Central memory CD4-positive, alpha-beta T cell (primary cell): ENCODE measurements around the gene TBC1D8.

Experiments used
- DNase-seq: peaks from one replicate; pipeline ENCODE4 v3.0.0; 2022

TBC1D8 gene

DNA sequence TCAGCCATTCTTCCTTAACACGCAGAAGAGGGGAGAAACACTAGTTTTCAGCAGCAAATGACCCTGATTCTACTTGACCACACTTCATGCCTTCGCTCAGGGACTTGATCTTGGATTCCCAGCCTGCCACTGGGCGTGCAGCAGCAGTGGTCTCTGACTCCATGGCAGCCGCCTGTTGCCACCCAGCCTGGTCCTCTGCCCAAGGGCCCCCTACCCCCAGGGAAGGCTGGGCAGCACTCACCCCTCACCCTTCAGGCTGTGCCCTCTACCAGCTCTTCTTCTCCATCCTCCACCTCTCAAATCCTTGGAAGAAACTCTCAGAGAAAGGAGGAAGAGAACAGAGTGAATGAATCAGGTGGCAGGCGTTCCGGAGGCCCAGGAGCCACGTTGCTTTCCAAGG is 181.2 kb downstream of the TBC1D8 start:
- no peak for DNase-seq

DNA sequence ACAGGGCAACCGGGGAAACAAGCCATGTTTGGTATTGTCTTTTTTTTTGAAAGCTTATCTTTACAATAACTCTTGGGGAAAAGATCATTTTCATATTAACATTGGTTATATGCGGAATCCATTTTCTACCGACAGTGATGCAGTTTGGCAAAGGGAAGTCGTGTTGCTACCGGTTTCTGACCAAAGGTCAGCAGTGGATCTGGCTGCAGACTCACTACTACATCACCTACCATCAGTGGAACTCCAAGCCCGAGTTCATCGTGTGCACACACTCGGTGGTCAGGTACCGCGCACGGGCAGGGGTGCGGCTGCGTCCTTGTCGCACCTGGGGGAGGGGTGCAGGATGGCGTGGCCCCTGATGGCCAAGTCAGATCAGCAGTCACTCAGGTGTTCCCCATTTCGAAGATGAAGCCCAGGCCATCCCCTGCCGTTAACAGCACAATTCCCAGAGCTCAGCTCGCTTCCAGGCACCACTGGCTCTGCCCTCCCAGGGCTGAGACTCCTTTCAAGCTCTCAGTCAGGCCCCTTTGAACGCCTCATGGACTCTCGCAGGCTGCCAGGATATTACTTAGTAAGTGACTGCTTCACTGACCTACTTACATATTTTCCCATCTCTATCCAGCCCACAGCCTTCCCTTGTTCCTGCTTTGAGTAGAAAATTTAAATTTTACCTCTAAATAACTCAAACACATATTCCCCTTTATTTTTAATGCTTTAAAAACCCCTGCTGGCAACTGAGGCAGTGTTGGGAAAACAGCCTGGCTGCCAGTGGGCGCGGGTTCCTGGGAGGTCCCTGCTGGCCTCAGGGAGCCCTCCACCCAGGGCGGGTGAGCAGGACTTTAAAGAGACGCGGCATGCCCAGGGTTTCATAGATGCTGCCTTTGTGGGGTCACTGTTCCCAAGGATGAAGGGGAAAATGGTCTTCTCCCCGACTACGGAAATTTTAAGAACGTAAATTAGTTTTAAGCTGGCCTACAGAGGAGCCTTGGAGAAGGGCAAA is 182.7 kb downstream of the TBC1D8 start:
- no peak for DNase-seq

DNA sequence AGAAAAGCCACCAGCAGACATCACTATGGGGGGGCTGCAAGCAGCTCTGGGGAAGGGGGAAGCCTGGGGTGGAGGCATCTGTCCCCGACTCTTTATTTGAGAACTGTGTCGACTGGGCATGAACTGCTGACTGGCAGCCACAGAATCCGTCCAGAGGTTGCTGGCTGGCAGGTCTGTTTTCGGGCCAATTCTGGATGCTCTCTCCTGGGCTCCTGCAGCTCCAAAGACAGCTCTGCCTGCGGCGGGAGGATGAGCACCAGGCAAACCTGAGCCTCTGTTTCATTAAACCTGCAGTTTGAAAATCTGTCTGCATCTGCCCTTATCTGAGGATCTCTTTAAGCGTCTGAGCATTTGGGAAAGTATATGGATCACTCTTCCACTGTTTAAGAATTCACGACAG is 183.5 kb downstream of the TBC1D8 start:
- no peak for DNase-seq

DNA sequence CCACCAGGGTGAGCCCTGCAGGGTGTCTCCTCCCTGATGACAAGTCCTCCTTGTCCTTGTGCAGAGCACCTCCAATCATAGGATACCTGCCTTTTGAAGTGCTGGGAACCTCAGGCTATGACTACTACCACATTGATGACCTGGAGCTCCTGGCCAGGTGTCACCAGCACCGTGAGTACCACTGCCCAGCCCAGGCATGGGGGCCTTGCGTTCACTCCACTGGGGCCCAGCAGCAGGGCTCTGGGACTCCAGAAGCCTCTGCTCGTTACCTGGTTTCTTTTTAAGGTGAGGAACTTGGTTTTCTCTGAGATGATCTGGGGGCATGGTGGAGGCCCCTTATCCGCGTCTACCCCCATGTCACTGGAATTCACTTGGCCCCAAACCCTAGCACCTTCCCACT is 185.6 kb downstream of the TBC1D8 start:
- no peak for DNase-seq

GRCh38 chr2:100964681-100965169 is 186.5 kb downstream of the TBC1D8 start:
- DNase-seq: no peak

- DNase-seq: peak; percentile 4
Measured at GRCh38 chr2:100964222-100964621, 187.0 kb downstream of the TBC1D8 start.

- no peak for DNase-seq
Measured at GRCh38 chr2:100963026-100963375, 188.2 kb downstream of the TBC1D8 start.

DNA sequence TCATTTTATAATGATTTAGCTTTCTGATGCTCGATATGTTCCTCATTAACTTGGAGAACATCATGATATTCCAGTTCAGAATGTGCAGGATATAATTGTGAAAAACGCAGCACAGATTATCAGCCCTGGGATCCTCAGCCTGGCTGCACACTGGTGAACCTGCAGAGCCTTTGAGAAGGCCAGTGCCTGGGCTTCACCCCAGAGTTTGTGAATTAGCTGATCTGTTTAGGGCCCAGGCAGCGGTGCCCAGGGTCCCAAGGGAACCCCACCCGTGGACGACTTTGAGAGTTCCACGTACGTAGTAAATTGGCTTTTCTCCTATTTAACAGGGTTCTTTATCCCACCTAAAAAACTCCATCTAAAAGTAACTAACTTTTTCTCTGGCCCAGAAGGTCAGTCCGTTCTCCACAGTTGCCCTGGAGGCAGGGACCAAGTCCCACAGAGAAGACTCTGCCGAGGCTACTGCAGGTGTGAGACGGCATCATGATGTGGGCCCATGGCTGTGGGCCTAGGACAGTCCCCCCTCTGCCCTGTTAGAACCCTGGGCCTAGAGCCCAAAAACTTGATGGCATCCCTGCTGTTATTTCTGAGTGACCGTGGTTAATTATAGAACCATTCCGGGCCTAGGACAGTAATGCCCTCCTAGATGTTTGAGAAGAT is 188.7 kb downstream of the TBC1D8 start:
- DNase-seq: no peak

DNA sequence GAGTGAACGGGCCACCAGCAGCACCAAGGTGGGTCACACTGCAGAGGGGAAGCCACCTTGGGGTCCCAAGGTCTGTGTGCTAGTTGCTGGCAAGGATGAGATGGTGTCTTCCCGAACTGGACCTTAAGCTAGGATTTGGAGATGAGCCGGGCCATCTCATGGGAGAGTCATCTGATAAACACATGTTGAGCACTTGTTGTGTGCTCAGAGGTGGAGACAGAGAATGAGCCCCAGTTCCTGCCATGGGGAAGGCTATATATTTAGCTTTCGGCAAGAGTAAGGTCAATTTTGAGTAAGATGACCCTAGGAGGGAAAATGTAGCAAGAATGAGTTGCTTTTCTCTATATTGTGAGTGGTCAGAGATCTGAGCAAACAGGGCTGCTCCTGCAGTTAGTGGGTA is 190.5 kb downstream of the TBC1D8 start:
- no peak for DNase-seq

DNA sequence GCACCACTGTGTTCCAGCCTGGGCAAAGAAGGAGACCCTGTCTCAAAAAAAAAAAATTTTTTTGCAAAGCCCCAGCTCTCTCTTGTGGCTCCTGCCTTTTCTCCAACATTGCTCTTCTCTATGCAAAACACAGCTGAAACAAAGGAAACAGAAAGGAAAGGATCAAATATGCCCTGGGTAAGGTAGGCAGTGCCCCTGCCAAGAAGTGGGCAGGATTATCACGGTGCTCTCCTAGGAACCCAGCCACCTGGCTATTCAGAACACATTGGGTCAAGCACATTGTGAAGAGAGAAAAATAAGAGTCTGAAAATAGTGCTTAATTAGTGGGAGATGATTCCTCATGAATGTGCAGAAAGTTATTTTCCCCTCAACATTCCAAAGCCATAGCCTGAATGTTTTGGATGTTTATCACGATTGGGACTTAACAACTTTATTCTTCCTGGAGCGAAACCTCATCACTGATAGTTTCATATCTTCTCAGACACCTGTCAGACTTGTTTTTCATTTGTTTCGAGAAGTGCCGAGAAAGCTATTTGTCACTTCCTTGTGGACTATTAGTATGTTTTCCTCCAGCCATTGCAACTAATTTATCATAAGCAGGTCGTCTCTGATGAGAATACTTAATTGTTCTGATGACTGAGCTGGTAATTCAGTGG is 191.8 kb downstream of the TBC1D8 start:
- no peak for DNase-seq

DNA sequence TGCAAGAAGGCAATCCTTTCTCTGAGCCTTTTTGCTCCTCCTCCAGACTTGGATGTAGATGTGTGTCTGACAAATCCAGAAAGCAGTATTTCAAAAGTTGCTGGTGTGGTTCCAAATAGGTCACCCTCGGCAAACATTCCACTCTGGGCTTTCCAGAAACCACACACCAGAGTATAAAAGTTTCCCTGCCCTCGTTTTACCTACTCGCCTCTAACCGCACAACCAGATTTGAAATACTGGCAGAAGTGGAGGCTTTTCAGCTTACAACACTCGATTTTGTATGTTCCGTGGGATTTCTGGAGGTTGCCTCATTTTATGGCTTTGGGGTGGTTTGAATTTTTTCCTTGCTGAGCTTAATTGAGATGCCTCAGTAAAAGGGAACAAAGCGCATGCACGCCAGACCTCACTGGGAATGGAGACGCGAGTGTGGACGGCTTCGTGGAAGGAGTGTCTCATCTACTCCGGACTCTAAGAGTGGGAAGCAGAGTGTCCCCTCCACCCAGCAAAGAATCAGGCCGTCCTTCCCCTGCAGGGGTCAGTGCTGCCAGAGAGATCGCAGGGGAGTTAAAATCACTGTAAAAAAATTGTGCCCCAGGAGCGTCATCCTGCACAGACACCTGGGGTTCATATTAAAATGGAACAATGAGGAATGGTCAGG is 193.1 kb downstream of the TBC1D8 start:
- no peak for DNase-seq
